Pancreas (tissue), 10 donors: ENCODE results near the gene RBM5. TPM values are rescaled to one million over a fixed set of nuclear protein-coding genes. Genes with fewer than 3 reads are reported as not detected.

Source experiments
- ATAC-seq, 4 donors: fragments of 200-7000 bp; cut with Tn5 transposase; one replicate each; pipeline versions ENCODE4 v1.8.0 to v1.9.1; 2020; ENCODE audit warnings: mild to moderate bottlenecking in 4 of 4, moderate library complexity in 4 of 4
- DNase-seq, 6 donors: peaks; one replicate each; pipeline ENCODE4 v3.0.0-alpha.2; 2020
- FAIRE-seq: peaks from 2 replicates; lab custom pipeline; 2012; peaks lifted over from hg19 to GRCh38; lab: Jason Lieb, UNC
- H3K27ac ChIP-seq, 4 donors: fragments of 200-600 bp; sonication (generic); 1 replicate in 3 of 4; 2 replicates in 1 of 4; pipeline versions ENCODE4 v1.5.0 to v1.8.0; 2020
- H3K27me3 ChIP-seq, 4 donors: fragments of 200-600 bp; one replicate each; pipeline ENCODE4 v1.8.0; 2021
- H3K36me3 ChIP-seq, 3 donors: fragments of 200-600 bp; sonication (generic) in 1 of 3; one replicate each; pipeline versions ENCODE4 v1.5.0 to v1.8.0; 2020 to 2021
- H3K4me1 ChIP-seq, 3 donors: fragments of 200-600 bp; one replicate each; pipeline ENCODE4 v1.8.0; 2021
- H3K4me3 ChIP-seq, 4 donors: fragments of 200-600 bp; sonication (generic) in 2 of 4; one replicate each; pipeline versions ENCODE4 v1.5.0 to v1.8.0; 2020 to 2021
- H3K9me3 ChIP-seq, 4 donors: fragments of 200-600 bp; one replicate each; pipeline ENCODE4 v1.8.0; 2021
- WGBS, 2 donors: extraction: QIAGEN DNeasy Blood & Tissue Kit; methylation state at CpG; one replicate each; pipeline ENCODE4 v1.1.7; 2013; 5-methylcytosine and 5-hydroxymethylcytosine counted together
- intact Hi-C, 3 donors: fragments of 100-400 bp; cut with DNase I; formaldehyde crosslinking; loops; one replicate each; pipeline versions ENCODE4 v1.11.1 to v1.14.2; 2022
- polyA plus RNA-seq, 2 donors: library from polyadenylated mRNA; stranded (reverse); fragments of 200-250 nt; gene quantifications; one replicate each; pipeline ENCODE4 v1.2.3, GENCODE V29; 2013
- total RNA-seq, 6 donors: library from RNA; stranded (reverse); fragmentation: NEBNext Ultra II Directional in 4 of 6; extraction: Animal tissue kit (Norgen Biotek cat#: 25700) in 4 of 6; gene quantifications; one replicate each; pipeline versions ENCODE4 v1.2.1 to v1.2.4, GENCODE V29; 2021 to 2023
- TF ChIP-seq, protein P1 (sequence below), 4 donors: fragments of 200-600 bp; sonication (generic) in 3 of 4; IDR thresholded peaks; one replicate each; pipeline versions ENCODE4 v1.5.0 to v1.8.0; 2021; ENCODE audit warnings: antibody characterized with exemption in 4 of 4
- donor health status: healthy with polysubstance abuse.
- donor health status: DM: no; HTN: no; CAD: no; lungs with moderate emphysema.
- donor health status: DM: no; HTN: no; CAD: no.
- donor health status: control.
- donor health status: control.
- donor health status: Bipolar disorder and iron deficiency.
- donor health status: DM: yes; HTN: yes; CAD: no.
- donor health status: DM: no; HTN: no; CAD: no.
- donor health status: DM: no; HTN: no; CAD: no.
- donor health status: DM: yes; HTN: yes; CAD: no.

The RBM5 gene
- total and polyA plus RNA-seq, 8 donors: 42.5 to 186 (median 69.6) TPM

- H3K4me1 ChIP-seq: peaks cover 0 to 3% (median 0%) of the 10 kb centered on the region in 3 donors
These were observed 67.2 kb downstream of the RBM5 start for GRCh38 chr3:50155891-50156290.

DNA sequence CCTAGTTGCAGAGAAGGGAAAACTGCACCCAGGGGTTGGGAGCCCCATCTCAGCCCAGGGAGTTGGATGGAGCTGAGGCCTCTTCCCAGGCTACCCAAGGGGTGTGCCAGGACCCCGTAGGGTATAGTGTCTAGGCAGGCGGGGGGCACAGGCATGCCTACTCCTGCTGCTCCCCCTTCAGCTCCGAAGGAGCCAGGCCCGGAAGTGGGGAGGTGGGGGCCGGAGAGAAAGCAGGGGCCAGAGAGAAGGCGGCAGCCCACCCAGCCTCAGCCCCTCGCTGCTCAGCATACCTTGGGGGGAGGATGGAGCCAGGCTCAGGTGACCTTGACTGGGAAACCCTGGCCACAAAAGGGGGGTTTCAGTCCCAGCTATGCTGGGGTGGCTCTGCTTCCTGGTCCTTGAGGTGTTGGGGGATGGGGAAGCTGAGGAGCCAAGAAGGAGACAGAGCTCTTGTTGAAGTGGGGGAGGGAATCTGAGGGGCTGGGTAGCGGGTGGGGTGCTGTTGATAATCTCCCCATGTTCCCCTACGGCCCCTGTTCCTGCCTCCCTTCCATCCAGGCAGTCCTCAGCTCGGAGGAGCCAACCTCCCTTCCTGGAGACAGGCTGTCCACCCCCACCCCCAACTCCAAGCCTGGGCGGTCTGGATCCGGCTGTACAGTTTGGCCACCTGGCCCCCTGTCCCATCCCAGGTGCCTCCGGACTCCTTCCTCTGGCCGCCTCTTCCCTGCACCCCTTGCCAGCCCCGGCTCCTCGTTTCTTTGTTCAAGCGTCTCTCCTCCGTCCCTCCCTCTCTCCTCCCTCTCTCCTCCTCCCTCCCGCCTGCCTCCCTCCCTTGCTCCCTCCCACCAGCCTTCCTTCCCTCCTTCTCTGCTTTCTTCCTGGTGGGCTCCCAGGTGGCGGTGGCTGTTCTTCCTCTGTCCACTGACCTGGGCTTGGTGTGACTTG is 68.1 kb downstream of the RBM5 start:
- H3K4me1 ChIP-seq: peaks cover 0 to 3% (median 0%) of the 10 kb centered on the region in 3 donors
- DNase-seq: no peak
- no peaks in the 10 kb centered on the region for H3K9me3 ChIP-seq
- TF ChIP-seq, protein P1, sequence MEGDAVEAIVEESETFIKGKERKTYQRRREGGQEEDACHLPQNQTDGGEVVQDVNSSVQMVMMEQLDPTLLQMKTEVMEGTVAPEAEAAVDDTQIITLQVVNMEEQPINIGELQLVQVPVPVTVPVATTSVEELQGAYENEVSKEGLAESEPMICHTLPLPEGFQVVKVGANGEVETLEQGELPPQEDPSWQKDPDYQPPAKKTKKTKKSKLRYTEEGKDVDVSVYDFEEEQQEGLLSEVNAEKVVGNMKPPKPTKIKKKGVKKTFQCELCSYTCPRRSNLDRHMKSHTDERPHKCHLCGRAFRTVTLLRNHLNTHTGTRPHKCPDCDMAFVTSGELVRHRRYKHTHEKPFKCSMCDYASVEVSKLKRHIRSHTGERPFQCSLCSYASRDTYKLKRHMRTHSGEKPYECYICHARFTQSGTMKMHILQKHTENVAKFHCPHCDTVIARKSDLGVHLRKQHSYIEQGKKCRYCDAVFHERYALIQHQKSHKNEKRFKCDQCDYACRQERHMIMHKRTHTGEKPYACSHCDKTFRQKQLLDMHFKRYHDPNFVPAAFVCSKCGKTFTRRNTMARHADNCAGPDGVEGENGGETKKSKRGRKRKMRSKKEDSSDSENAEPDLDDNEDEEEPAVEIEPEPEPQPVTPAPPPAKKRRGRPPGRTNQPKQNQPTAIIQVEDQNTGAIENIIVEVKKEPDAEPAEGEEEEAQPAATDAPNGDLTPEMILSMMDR (IDR thresholded peaks at IDR 0.05): no peak
- no peak for ATAC-seq
- H3K27ac ChIP-seq: no peak overlapping the region
- H3K27me3 ChIP-seq: no peaks in the 10 kb centered on the region
- H3K4me3 ChIP-seq: peak overlapping the region in 1 of 4 donors; percentile 57
- no peak for FAIRE-seq
- WGBS, 2 donors: 78 to 80% methylated on average over 20 of the region's 20 CpGs
- intact Hi-C loops: no loop called here
- no peaks in the 10 kb centered on the region for H3K36me3 ChIP-seq

More at GRCh38 chr3:50155891-50156290, 67.2 kb downstream of the RBM5 start:
- H3K36me3 ChIP-seq: no peaks in the 10 kb centered on the region
- intact Hi-C loops: no loop called here
- H3K4me3 ChIP-seq: peak overlapping the region; percentile 23 to 57 (median 40)
- no peak for DNase-seq
- H3K27ac ChIP-seq: no peak overlapping the region
- TF ChIP-seq, protein P1 (IDR thresholded peaks at IDR 0.05): no peak
- ATAC-seq: no peak
- WGBS, 2 donors: 60 to 67% methylated on average over 13 of the region's 13 CpGs
- no peaks in the 10 kb centered on the region for H3K9me3 ChIP-seq
- no peak for FAIRE-seq
- H3K27me3 ChIP-seq: no peaks in the 10 kb centered on the region

- Histone ChIP-seq H3K9me3 (no peaks in the 10 kb centered on the region), H3K4me3 (no peak overlapping the region), H3K27ac (no peak overlapping the region), H3K4me1 (peaks cover 0 to 3% (median 0%) of the 10 kb centered on the region in 3 donors), H3K36me3 (no peaks in the 10 kb centered on the region), H3K27me3 (no peaks in the 10 kb centered on the region)
- TF ChIP-seq, protein P1 (IDR thresholded peaks at IDR 0.05): no peak
- DNase-seq (no peak), ATAC-seq (no peak), FAIRE-seq (no peak)
- 78 to 83% methylated on average over 12 of the region's 12 CpGs for WGBS, 2 donors
- intact Hi-C loops: no loop called here
These were observed 69.3 kb downstream of the RBM5 start for GRCh38 chr3:50157827-50158529.

DNA sequence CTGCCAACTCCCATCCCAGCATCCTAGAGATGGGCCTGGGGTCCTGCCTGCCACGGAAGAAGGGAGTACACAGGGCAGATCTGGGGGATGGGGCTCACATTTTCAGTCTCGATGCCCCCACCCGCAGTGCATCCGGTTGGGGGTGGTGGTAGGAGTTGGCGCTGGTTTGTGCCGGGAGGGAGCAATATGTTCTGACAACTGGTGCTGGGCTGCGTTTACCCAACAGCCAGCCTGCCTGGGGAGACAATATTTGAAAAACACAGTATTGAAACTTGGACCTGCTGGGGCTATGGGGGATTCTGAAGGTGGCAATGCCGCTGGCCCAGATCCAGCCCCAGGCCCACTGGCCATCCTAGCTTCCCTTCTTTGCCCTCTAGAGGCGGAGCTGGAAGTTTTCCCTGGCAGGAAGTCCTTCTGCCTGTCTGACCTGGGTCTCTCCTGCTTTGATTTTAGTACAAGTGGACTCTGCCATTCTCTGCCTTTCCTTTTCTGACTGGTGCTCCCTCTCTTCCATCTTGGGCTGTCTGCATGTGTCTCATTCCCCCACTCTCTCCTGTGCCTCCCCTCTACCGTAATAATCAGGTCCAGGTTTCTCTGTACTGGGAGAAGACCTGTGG is 69.9 kb downstream of the RBM5 start:
- no peaks in the 10 kb centered on the region for H3K9me3 ChIP-seq
- H3K27ac ChIP-seq: no peak overlapping the region
- ATAC-seq: no peak
- no peaks in the 10 kb centered on the region for H3K36me3 ChIP-seq
- H3K27me3 ChIP-seq: no peaks in the 10 kb centered on the region
- 73 to 79% methylated on average over 10 of the region's 10 CpGs for WGBS, 2 donors
- intact Hi-C loops: no loop called here
- no peak overlapping the region for H3K4me3 ChIP-seq
- H3K4me1 ChIP-seq: peaks cover 0 to 3% (median 0%) of the 10 kb centered on the region in 3 donors
- TF ChIP-seq, protein P1 (IDR thresholded peaks at IDR 0.05): no peak
- FAIRE-seq: no peak
- no peak for DNase-seq
